Measurements from ENCODE around the gene TAF5L. TPM values are rescaled to one million over a fixed set of nuclear protein-coding genes. Genes with fewer than 3 reads are reported as not detected.

The TAF5L gene
- total and polyA plus RNA-seq, 2 of the 4 experiments (the other 2 are of a cell fraction), result 17.9 to 18.6 TPM

GRCh38 chr1:229553621-229554130, 72.2 kb downstream of the TAF5L start:
- no peak overlapping the region for H3K4ac ChIP-seq (ENCODE audit: low read depth, low read length)
- H3K18ac ChIP-seq (ENCODE audit: low read depth, low read length), result no peak overlapping the region
- H2AFZ ChIP-seq (replicated peaks; ENCODE audit: low read length, poor library complexity), result no peak overlapping the region
- no peak overlapping the region for H2BK15ac ChIP-seq (ENCODE audit: low read depth, low read length)
- CTCF ChIA-PET, result no interaction called here
- no peak overlapping the region for H2BK120ac ChIP-seq (ENCODE audit: low read depth, low read length)
- BruUV-seq (replicated peaks), result no TSS peak
- H2AK5ac ChIP-seq (ENCODE audit: low read depth, low read length), result no peak overlapping the region
- H3K56ac ChIP-seq (ENCODE audit: extremely low read depth, insufficient read depth, low read length), result no peak overlapping the region
- no peaks in the 10 kb centered on the region for H3K36me3 ChIP-seq (ENCODE audit: control insufficient read depth, insufficient read depth, low read length)
- no peak overlapping the region for H3K4me3 ChIP-seq (ENCODE audit: insufficient read depth, low read depth, low read length)
- peaks cover 10% of the 10 kb centered on the region; the same call in 1 of the 2 replicates for H4K20me1 ChIP-seq (ENCODE audit: insufficient read depth, low read length)
- no peak overlapping the region for H4K91ac ChIP-seq (ENCODE audit: insufficient read depth, low read depth, low read length)
- H3K9ac ChIP-seq (ENCODE audit: low read depth, low read length), result no peak overlapping the region
- no peak overlapping the region for H2AK9ac ChIP-seq (replicated peaks; ENCODE audit: low read depth, low read length, poor library complexity)
- H4K5ac ChIP-seq (ENCODE audit: low read depth, low read length), result no peak overlapping the region
- no peaks in the 10 kb centered on the region for H3K9me3 ChIP-seq (ENCODE audit: control insufficient read depth, insufficient read depth, low read length)
- dilution Hi-C loops (cut with HindIII; ENCODE audit: low sequenced_read_pairs, unreplicated experiment), result no loop called here
- TF ChIP-seq FOS (IDR thresholded peaks at IDR 0.05; ENCODE audit: low read depth, low read length) (no peak), POLR2A (IDR thresholded peaks at IDR 0.05; ENCODE audit: low read depth, low read length) (no peak), CHD1 (IDR thresholded peaks at IDR 0.05; ENCODE audit: low read depth, low read length) (no peak), BHLHE40 (IDR thresholded peaks at IDR 0.05; ENCODE audit: low read depth, low read length) (no peak), CEBPB (IDR thresholded peaks at IDR 0.05; ENCODE audit: low read depth, low read length) (no peak), MXI1 (IDR thresholded peaks at IDR 0.05; ENCODE audit: borderline replicate concordance, low read depth, low read length) (no peak), MAFK (IDR thresholded peaks at IDR 0.05; ENCODE audit: low read depth, low read length) (no peak), CTCF (conservative IDR thresholded peaks at IDR 0.05; ENCODE audit: low read depth, low read length) (no peak), SMC3 (IDR thresholded peaks at IDR 0.05; ENCODE audit: low read depth, low read length) (no peak), RCOR1 (IDR thresholded peaks at IDR 0.05; ENCODE audit: insufficient replicate concordance, low read length) (no peak), RFX5 (IDR thresholded peaks at IDR 0.05; ENCODE audit: low read depth, low read length) (no peak), NFE2L2 (IDR thresholded peaks at IDR 0.05; ENCODE audit: low read depth, low read length) (no peak), RAD21 (IDR thresholded peaks at IDR 0.05; ENCODE audit: low read length) (no peak), MAZ (IDR thresholded peaks at IDR 0.05; ENCODE audit: borderline replicate concordance, low read depth, low read length) (no peak), USF2 (IDR thresholded peaks at IDR 0.05; ENCODE audit: low read depth, low read length) (no peak)
- TF ChIP-seq, protein P1, sequence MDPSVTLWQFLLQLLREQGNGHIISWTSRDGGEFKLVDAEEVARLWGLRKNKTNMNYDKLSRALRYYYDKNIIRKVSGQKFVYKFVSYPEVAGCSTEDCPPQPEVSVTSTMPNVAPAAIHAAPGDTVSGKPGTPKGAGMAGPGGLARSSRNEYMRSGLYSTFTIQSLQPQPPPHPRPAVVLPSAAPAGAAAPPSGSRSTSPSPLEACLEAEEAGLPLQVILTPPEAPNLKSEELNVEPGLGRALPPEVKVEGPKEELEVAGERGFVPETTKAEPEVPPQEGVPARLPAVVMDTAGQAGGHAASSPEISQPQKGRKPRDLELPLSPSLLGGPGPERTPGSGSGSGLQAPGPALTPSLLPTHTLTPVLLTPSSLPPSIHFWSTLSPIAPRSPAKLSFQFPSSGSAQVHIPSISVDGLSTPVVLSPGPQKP (IDR thresholded peaks at IDR 0.05; ENCODE audit: borderline replicate concordance, low read depth, low read length), result no peak
- H3K27ac ChIP-seq (ENCODE audit: insufficient read depth, low read length), result no peak overlapping the region
- H3K23ac ChIP-seq (ENCODE audit: low read depth, low read length), result no peak overlapping the region
- no peak overlapping the region for H2BK5ac ChIP-seq (ENCODE audit: low read depth, low read length, poor library complexity, severe bottlenecking)
- WGBS, 2 experiments (ENCODE audit: extremely low coverage in 2 of 2, insufficient read length in 1 of 2), result 89% methylated on average over 3 of the region's 7 CpGs; no CpG with 5 or more reads in 1 of the 2 experiments
- in situ Hi-C loops (cut with MboI; ENCODE audit: low sequenced_read_pairs), result no loop called here
- no peak overlapping the region for H3K14ac ChIP-seq (replicated peaks; ENCODE audit: low read depth, low read length)
- DNase-seq, result no peak
- H4K8ac ChIP-seq (ENCODE audit: low read depth in 2 of 2, low read length in 2 of 2), result no peak overlapping the region
- POLR2A ChIA-PET (ENCODE audit: unreplicated experiment), result no interaction called here
- H3K4me2 ChIP-seq (ENCODE audit: low read depth, low read length), result no peak overlapping the region
- H3K79me1 ChIP-seq (ENCODE audit: low read depth in 1 of 2, low read length in 2 of 2), result peaks cover 37 to 66% of the 10 kb centered on the region in 2 experiments
- peaks cover 11% of the 10 kb centered on the region for H3K4me1 ChIP-seq (ENCODE audit: control insufficient read depth, insufficient read depth, low read length)
- intact Hi-C loops (cut with micrococcal nuclease), result no loop called here
- ATAC-seq (ENCODE audit: low read depth), result no peak
- no peaks in the 10 kb centered on the region for H3K27me3 ChIP-seq (ENCODE audit: control insufficient read depth, insufficient read depth, low read length)
- no peak overlapping the region for H2BK20ac ChIP-seq (ENCODE audit: low read depth, low read length)
- H3K9me1 ChIP-seq (ENCODE audit: insufficient read depth, low read length), result peaks cover 5% of the 10 kb centered on the region; the same call in 1 of the 2 replicates
